ENCODE results near the gene HPGD.

- TF ChIP-seq CTCF (IDR thresholded peaks at IDR 0.05) (no peak), POLR2A (IDR thresholded peaks at IDR 0.05) (no peak)
These were observed 27.4 kb upstream of the HPGD start for GRCh38 chr4:174549721-174550120.
